ENCODE results near the gene WDR37. TPM values are rescaled to one million over a fixed set of nuclear protein-coding genes. Genes with fewer than 3 reads are reported as not detected.
A peak's percentile ranks its signal among the peaks of the same experiment; 100 is the strongest.
"Not testable (repeated sequence)": the region's sequence is repeated elsewhere in the genome, so short reads cannot be mapped to it uniquely, and the experiment has no call there.

WDR37 gene, protein sequence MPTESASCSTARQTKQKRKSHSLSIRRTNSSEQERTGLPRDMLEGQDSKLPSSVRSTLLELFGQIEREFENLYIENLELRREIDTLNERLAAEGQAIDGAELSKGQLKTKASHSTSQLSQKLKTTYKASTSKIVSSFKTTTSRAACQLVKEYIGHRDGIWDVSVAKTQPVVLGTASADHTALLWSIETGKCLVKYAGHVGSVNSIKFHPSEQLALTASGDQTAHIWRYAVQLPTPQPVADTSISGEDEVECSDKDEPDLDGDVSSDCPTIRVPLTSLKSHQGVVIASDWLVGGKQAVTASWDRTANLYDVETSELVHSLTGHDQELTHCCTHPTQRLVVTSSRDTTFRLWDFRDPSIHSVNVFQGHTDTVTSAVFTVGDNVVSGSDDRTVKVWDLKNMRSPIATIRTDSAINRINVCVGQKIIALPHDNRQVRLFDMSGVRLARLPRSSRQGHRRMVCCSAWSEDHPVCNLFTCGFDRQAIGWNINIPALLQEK
- total RNA-seq, result 8.3 TPM

DNA sequence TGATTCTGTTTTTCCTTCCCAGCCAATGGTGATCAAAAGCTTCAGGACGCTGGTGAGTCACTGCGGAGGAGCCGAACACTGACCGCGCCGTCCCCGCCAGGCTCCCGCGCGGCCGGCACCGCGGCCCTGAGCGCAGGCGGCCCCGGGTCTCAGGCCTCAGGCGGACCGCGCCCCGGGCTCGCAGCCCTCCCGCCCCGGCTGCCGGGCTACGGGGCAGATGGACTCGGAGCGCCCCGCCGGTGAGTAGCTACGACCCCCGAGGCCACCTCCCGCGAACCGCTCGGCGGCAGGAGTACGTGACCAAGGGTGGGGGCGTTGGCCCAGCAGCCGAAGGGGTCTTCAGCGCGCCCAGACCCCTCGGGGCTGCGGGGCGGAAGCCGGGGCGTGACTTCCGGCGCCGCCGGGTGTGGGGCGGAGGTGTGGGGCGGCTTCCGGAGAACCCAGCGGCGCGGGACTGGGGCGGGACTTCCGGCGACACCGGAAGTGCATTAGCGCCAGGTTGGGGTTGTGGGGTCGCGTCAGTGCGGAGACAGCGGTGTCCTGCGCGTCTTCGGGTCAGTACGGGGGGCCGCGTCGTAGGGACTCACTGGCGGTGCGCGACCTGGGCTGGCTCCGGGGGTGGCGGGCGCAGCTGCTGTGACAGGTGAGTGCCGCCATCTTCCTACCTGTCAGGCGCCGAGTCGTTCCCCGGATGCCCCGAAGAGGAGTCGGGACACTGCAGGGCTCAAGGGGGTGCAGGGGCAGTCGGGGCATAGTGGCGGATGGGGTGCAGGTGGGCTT lies at the start of gene WDR37:
TSS of gene WDR37 (plus strand) at position 60 of the 780 bp plus-strand sequence. CDS start 15,771 bp downstream, outside the sequence.
- DNase-seq, result peak; percentile 77

DNA sequence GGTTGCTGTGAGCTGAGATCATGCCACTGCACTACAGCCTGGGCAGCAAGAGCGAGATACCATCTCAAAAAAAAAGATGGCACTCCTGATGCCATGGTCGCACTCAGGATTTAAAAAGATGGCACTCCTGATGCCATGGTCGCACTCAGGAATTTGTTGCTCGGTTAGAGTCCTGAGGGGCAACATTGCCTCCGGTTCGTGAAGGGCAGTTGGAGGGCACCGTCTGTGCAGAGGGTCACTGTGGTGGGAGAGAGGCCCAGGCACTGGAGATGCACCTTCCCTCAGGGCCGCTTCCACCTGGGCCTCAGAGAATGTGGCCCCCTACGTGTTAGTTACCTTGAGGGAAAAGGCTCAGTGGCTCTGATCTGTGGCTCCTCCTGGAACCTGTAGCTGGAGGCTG lies 49.6 kb upstream of the WDR37 start:
- no peak for DNase-seq

DNA sequence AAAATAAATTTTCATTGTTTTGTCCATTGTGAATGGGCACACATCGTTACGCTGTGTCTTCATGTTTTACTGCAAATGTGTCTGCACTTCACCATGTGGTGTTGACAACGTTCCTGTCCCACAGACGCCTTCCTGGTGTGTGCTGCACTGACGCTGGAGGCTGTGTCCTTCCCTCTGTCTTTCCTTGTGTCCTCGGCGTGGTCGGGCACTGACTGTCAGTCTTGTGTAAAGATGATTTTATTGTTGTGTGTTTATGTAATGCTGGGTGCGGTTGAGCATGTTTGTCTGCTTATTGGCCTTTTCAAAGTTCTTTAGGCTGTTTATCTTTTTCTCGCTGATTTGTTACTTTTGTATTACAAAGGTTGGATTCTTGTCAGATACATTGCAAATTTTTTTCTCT lies 48.6 kb upstream of the WDR37 start:
- no peak for DNase-seq

DNA sequence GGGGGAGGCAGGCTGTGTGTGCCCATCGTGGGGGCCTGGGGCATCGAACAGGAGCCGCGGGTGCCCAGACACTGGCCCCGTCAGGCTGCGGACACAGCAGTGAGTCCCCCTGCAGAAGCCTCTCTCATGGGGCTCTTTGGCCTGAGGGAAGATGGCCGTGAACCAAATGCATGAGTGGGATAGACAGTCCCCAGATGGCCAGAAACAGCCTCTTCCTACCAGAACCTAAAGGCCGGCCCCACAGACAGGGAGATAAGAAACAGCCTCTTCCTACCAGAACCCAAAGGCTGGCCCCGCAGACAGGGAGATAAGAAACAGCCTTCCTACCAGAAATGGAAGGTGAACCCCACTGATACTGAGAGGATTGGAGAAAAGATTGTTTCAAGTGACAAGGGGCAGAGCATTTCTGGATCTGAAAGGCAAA lies 47.1 kb upstream of the WDR37 start:
- no peak for DNase-seq

DNA sequence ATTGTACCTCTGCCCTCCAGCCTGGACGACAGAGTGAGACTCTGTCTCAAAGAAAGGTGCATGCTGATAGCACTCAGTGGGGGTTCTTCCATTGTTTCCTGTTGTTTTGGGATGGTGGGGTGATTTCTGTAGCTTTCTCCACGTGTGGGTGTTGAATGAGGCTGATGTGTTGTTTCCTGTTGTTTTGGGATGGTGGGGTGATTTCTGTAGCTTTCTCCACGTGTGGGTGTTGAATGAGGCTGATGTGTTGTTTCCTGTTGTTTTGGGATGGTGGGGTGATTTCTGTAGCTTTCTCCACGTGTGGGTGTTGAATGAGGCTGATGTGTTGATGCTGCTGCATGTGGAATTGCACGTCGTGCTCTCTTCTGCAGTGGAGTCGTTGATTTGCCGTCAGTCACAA lies 46.2 kb upstream of the WDR37 start:
- not testable (repeated sequence) for DNase-seq

DNA sequence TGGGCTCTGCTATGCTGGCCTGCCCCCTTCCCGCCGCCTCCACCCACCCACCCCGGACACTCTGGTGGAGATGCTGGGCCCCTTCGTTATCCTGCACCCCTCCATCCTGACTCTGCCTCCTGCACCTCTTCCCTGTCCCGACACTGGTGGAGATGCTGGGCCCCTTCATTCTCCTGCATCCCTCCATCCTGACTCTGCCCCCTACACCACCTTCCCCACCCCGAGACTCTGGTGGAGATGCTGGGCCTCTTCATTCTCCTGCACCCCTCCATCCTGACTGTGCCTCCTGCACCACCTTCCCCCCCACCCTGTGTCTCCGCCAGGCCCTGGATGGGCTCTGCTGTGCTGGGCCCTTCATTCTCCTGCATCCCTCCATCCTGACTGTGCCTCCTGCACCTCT lies 45.5 kb upstream of the WDR37 start:
- DNase-seq, result no peak

DNA sequence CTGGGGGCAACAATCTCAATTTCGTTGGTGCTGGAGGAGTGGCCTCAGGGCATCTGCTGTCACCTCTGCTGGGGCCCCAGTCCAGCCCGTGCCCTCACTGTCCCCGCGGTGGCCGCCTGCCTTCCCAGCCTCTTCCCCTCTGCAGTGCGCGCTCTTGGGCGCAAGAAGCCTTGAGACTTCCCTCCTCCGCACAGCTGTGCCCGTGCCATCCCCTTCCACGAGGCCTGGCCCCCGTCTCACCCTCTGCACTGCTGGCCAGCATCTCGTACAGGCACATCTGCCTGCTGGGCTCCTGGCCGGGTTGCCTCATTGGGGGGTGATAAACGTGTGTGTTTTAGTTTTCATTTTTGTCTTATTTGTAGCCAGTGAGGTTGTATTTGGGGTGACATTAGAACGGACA lies 44.5 kb upstream of the WDR37 start:
- DNase-seq, result no peak

DNA sequence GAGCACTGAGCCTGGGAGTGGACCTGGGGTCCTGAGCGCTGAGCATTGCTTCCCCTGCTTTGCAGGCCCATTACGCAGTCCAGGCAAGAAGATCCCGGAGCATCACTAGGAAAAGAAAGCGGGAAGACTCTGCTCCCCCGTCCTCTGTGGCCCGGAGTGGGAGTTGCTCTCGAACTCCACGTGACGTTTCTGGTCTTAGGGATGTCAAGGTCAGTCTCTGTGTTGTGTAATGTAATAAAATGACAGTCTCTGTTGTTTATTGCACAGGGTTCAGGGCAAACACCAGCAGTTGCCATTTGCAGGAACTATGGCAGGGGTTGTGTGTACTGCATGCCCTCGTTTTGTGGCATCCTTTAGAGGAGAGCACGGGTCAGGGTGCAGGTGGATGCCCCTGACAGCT lies 40.5 kb upstream of the WDR37 start:
- DNase-seq, result no peak

DNA sequence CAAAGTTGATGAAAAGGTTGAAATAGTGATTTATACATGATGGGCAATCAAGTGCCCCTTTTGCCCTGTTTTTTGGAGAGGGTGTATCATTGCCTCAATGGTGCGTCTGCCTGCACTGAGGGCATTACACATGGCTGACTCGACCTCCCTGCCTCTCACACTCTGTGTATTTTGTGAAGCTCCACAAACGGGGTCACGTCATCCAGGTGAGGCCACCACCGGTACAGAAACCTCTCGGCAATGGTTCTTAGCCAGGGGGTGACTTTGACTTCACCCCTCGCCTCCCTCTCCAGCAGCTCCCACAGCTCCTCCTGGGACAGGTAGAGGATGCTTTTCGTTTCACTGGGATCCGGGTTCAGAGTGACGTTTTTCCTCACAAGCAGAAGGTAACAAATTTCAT lies 36.8 kb upstream of the WDR37 start:
- no peak for DNase-seq

DNA sequence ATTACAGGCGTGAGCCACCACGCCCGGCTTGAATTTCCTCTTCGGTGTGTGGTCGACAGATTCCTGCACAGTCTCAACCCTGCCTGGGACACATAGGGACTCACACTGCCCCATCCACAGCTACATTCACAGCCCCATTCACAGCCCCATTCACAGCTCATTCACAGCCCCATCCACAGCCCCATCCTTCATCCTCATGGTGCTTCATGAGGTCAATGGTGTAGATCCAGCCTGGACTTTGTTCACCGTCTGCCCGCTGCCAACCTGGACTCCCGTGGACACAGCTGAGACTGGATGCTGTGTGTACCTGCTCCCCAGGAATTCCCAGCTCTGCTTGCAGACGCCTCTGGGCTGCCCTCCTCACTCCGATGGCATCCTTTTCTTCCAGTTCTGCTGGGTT lies 35.7 kb upstream of the WDR37 start:
- no peak for DNase-seq

DNA sequence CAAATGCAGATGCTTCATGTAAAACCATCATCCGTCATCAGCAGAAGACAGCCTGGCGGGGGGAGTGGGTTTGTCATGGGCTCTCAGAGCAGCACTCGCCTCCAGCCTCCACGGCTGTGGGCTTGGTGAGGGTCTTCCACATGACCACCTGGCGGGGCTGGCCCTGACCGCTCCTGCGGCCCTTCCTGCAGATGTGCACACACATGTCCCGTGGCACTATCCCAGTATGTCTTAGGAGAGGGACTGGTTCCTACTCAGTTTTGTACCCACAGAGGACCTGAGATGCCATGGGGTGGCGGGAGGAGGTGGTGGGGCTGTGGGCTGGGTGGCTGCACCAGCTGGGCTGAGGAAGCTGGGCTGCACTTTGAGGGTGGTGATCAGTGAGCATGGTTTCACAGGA lies 35.2 kb upstream of the WDR37 start:
- no peak for DNase-seq

DNA sequence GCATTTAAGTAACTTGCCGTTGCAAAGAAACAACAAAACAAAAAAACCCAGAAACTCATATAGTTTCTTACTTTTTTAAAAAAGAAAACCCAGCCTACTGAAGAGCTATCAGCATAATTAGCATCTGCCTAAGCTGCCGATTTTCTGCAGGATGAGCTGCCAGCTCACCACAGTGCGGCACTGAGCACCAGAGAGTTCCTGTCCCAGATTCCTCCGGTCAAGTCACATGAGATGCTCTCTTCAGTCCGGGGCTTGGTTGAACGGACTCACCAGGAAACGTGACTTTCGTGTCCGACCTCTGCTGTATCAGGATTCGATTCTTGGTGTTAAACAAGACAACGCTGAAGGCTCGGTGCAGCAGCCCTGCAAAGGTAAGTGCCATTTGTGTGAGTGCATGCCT lies 33.8 kb upstream of the WDR37 start:
- no peak for DNase-seq

DNA sequence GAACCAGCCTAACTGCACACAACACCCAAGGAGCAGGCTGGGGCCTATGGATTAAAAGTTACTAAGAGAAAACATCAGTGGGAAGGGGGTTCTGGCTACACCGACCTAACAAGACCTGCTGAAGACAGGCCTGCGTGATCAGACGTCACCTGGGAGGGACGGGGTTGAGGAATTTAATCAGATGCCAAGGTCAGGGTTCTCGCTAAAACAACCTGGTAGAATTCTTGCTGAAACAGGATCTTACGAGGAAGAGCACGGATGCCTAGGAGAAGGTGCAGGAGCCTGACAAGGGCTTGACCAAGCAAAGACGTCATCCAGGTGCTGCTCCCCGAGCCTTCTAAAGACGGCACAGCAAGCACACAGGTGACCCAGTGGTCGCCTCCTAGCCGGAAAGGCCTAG lies 32.1 kb upstream of the WDR37 start:
- no peak for DNase-seq

DNA sequence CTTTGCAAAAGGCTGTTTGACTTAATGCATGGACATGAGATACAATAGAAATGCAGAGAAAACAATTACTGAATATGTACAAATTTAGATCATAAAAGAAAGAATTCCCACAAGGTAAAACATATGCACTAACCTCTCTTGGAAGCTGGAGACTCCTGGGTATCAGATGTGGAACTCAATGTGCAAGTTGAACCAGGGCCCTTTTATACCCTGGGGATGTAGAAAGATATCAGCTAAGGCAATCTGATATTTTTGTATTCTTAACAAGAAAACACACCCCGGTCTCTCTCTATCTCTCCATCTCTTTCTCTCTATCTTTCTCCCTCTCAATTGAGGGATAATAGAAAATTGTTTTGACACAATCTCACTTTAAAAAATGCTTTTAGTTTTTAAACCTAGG lies 30.5 kb upstream of the WDR37 start, which contains the start of gene IDI2:
TSS of gene IDI2 (minus strand) at position 177 of the 400 bp plus-strand sequence. CDS start 1,136 bp downstream, outside the sequence.
- DNase-seq, result no peak

DNA sequence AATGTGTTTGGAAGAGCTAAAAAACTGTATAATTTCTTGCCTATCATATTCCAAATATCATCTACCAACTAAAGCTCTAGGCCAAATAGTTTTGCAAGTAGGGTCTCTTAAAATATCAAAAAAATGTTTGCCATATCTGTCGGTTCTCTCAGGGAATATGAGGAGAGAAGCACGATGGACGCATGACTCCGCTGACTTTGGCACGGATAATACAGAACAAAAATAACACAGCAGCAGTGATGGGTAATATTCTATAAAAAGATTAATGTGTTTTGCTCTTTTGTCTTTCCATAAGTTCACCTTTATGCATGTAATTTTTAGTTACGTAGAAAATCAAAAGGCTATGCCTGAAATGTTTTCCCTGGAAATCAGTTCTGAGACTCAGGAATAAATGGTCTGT lies 29.6 kb upstream of the WDR37 start:
- DNase-seq, result no peak

DNA sequence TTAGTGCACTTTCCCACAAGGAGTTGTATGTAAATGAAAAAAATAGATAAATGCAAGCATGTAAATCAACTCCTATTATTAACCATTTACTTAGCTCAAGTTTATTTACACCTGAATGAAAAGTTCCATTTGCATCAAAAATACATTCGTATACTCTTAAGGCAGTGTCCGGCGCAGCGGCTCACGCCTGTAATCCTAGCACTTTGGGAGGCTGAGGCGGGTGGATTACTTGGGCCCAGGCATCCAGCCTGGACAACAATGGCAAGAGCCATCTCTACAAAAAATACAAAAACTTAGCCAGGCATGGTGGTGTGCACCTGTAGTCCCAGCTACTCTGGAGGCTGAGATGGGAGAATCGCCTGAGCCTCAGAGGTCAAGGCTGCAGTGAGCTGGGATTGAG lies 26.3 kb upstream of the WDR37 start:
- DNase-seq, result no peak

DNA sequence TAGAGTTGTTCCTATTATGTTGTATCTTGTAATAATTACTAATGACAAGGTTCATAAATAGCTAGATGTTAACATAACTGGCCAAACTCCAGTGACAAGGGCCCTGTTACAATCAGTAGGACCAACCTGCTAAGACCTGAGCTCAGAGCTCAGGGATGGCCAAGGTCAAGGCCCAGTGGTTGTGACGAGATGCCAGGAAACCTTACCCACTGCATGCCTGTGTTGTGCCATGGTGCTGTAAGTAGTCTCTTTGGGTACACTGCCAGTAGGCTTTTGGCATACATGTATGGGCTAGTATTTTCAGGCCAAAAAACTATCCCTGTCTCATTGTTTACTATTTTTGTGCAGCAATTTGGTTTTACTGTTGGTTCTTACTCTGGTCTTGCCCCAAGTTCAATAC lies 22.6 kb upstream of the WDR37 start:
- DNase-seq, result no peak

DNA sequence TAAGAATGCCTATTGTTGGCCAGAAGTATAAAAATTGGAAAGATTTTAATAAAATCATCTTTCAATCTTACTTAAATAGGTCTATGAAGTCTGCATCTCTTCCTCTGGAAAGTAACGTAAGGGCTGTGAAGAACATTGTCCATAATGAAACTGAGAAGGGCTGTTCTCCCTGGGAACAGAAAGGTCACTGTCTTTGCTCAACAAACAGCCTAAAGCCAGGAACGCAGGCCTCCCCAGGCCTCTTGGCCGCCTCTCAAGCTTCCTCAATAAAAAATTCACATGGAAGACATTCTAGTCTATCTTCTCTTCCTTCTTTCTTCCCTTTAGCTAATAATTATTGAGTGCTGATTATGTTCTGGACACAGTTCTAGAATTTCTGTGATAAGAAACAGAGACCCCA lies 21.4 kb upstream of the WDR37 start:
- DNase-seq, result no peak

DNA sequence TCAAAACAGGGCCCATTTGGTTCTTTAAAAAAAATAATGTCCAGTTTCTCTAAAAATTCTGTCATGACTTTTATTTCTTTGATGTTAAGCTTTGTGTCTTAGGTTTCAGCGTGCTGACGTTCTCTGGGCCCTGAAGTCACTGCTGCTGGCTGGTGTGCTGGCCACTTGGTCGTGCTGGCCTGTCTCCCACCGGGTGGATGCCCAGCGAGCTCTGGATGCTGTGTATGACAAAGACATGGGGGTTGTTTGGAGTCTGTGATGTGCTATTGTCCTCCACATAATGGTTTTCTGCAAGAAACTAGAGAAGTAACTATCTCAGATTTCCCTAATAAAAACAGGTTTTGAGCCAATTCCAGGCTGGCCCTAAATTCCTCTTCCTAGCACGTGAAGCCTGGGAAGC lies 21.0 kb upstream of the WDR37 start:
- no peak for DNase-seq

DNA sequence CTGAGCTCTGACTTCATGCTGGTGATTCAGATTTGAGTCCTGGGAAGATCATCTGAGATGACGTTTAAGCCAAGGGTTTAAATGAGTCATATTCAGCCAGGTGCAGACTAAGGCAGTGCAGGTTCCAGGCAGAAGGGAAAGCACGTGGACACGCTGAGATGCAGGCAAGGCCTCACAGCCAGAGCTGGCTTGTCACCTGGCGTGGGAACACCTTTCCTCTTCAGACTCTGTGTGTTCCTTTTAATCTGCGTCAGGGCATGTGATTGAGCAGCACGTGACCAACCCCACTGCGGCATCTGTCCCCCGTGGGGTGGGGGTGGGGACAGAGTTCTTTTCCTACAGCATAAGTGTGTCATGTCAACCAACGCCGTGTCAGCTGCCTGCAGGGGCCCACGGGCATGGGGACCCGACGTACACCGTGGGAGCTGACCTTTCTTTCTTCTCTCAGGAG lies 19.8 kb upstream of the WDR37 start:
- DNase-seq, result no peak

DNA sequence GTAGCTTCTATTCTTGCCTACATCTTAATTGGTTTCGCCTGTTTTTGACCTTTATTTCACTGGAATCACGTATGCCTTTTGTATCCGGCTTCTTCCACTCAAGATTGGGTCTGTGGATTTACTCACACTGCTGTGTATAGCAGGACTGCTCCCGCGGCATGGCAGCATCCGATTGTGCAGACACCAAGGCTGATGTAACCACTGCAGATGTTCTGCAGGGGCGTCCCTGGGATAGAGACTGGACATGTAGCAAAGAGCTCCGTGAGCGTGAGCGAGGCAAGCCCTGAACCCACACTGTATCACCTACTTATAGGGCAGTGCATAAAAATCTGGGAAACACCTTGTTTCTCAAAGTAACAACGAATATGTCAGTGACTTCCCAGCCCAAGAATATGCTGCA lies 19.1 kb upstream of the WDR37 start:
- no peak for DNase-seq

DNA sequence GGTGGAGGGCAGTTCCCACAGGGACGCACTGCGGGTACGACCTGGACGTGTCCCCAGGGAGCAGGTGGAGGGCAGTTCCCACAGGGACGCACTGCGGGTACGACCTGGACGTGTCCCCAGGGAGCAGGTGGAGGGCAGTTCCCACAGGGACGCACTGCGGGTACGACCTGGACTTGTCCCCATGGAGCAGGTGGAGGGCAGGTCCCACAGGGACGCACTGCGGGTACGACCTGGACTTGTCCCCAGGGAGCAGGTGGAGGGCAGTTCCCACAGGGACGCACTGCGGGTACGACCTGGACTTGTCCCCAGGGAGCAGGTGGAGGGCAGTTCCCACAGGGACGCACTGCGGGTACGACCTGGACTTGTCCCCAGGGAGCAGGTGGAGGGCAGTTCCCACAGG lies 17.4 kb upstream of the WDR37 start:
- not testable (repeated sequence) for DNase-seq

DNA sequence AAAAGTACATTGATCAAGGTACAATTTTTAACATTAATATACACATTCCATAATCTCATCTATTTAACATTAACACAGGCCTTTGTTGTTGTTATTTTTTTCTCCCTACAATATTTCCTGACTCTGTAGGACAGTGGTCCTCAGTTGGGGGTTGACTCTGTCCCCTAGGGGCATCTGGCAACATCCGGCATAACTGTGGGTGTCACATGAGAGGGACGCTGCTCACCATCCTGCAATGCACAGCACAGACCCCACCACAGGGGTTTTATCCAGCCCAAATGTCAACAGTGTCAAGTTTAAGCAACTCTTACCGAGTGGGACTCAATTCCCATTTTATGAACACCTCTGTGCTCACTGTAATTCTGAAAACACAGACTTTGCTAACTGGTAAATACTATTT lies 16.1 kb upstream of the WDR37 start:
- DNase-seq, result no peak
